Activated CD8-positive, alpha-beta T cell treated with anti-CD3 and anti-CD28 coated beads for 36 hours (primary cell): ENCODE results near the gene LRIG1. TPM values are rescaled to one million over a fixed set of nuclear protein-coding genes. Genes with fewer than 3 reads are reported as not detected.
"Not testable (repeated sequence)": the region's sequence is repeated elsewhere in the genome, so short reads cannot be mapped to it uniquely, and the experiment has no call there.

Experiments
- ATAC-seq: fragments of 200-7000 bp; cut with Tn5 transposase; one replicate; pipeline ENCODE4 v1.10.0; 2021; ENCODE audit warnings: mild to moderate bottlenecking, moderate library complexity
- CTCF ChIA-PET: fragments of 350-600 bp; sonication (Branson Sonifier 250); formaldehyde crosslinking; loops from one replicate; lab custom pipeline; 2021; ENCODE audit warnings: antibody characterized with exemption; lab: Charles Lee
- POLR2A ChIA-PET: fragments of 350-600 bp; sonication (Branson Sonifier 250); formaldehyde crosslinking; loops from one replicate; lab custom pipeline; 2021; ENCODE audit warnings: antibody characterized with exemption; lab: Charles Lee
- DNase-seq: peaks from one replicate; pipeline ENCODE4 v3.0.0-alpha.2; 2020
- H3K27ac Mint-ChIP-seq: one replicate; pipeline ENCODE4 v1.8.0; 2021; ENCODE audit warnings: mild to moderate bottlenecking, mixed read lengths
- H3K27me3 Mint-ChIP-seq: one replicate; pipeline ENCODE4 v1.8.0; 2021; ENCODE audit warnings: mixed read lengths
- H3K36me3 Mint-ChIP-seq: one replicate; pipeline ENCODE4 v1.8.0; 2021; ENCODE audit warnings: low read depth, mixed read lengths
- H3K4me1 Mint-ChIP-seq: one replicate; pipeline ENCODE4 v1.8.0; 2021; ENCODE audit warnings: low read depth, mixed read lengths
- H3K4me3 Mint-ChIP-seq: one replicate; pipeline ENCODE4 v1.8.0; 2021; ENCODE audit warnings: mild to moderate bottlenecking, moderate library complexity, mixed read lengths
- H3K9me3 Mint-ChIP-seq: one replicate; pipeline ENCODE4 v1.8.0; 2021; ENCODE audit warnings: mixed read lengths
- CTCF ChIP-seq: fragments of 200-600 bp; IDR thresholded peaks from one replicate; pipeline ENCODE4 v1.8.0; 2022; ENCODE audit warnings: antibody characterized with exemption, mild to moderate bottlenecking
- intact Hi-C: fragments of 100-400 bp; cut with micrococcal nuclease; formaldehyde crosslinking; loops from one replicate; pipeline ENCODE4 v1.10.0; 2022
- total RNA-seq, 2 experiments: library from RNA; stranded (reverse); gene quantifications; one replicate each; pipeline ENCODE4 v1.2.3, GENCODE V29; 2021

The LRIG1 gene
- total RNA-seq, 2 experiments from 2014 or later: 12.7 to 13.0 TPM

GRCh38 chr3:66423791-66424190 lies 77.0 kb downstream of the LRIG1 start:
- no peak for TF ChIP-seq CTCF
- no peak for ATAC-seq
- Mint-ChIP-seq H3K27ac (no peak overlapping the region), H3K36me3 (peaks cover 40% of the 10 kb centered on the region), H3K4me1 (peaks cover 14% of the 10 kb centered on the region), H3K4me3 (no peak overlapping the region), H3K27me3 (no peaks in the 10 kb centered on the region), H3K9me3 (peaks cover 19% of the 10 kb centered on the region)
- intact Hi-C loops: no loop called here
- DNase-seq: no peak
- ChIA-PET POLR2A (no interaction called here), CTCF (no interaction called here)

- POLR2A ChIA-PET, H3K27me3 Mint-ChIP-seq, ATAC-seq, H3K4me3 Mint-ChIP-seq, intact Hi-C loops, DNase-seq, H3K27ac Mint-ChIP-seq, CTCF ChIA-PET: not testable (repeated sequence)
- Mint-ChIP-seq H3K4me1 (peaks cover 14% of the 10 kb centered on the region), H3K36me3 (peaks cover 40% of the 10 kb centered on the region), H3K9me3 (peaks cover 19% of the 10 kb centered on the region)
Measured at GRCh38 chr3:66421893-66422292, 78.9 kb downstream of the LRIG1 start.

- Mint-ChIP-seq H3K4me1 (peaks cover 12% of the 10 kb centered on the region), H3K9me3 (peaks cover 19% of the 10 kb centered on the region), H3K36me3 (peaks cover 40% of the 10 kb centered on the region)
- DNase-seq, ATAC-seq, intact Hi-C loops, H3K27me3 Mint-ChIP-seq, POLR2A ChIA-PET, H3K27ac Mint-ChIP-seq, CTCF ChIA-PET, H3K4me3 Mint-ChIP-seq: not testable (repeated sequence)
Measured at GRCh38 chr3:66421144-66421543, 79.7 kb downstream of the LRIG1 start.

GRCh38 chr3:66419036-66419435 lies 81.8 kb downstream of the LRIG1 start:
- ChIA-PET CTCF (interaction anchor here (0.9 to 1.3 kb wide), 2 partner anchors 11 to 397 kb away, joined by 3 read pairs; no protein-coding TSS in a partner anchor), POLR2A (no interaction called here)
- TF ChIP-seq CTCF: no peak
- no peak for ATAC-seq
- Mint-ChIP-seq H3K36me3 (peaks cover 37% of the 10 kb centered on the region), H3K27ac (no peak overlapping the region), H3K4me1 (peaks cover 4% of the 10 kb centered on the region), H3K4me3 (no peak overlapping the region), H3K27me3 (no peaks in the 10 kb centered on the region), H3K9me3 (peaks cover 19% of the 10 kb centered on the region)
- intact Hi-C loops: no loop called here
- DNase-seq: no peak

GRCh38 chr3:66418475-66418931 lies 82.3 kb downstream of the LRIG1 start:
- ATAC-seq: no peak
- no peak overlapping the region for H3K4me3 Mint-ChIP-seq
- peaks cover 35% of the 10 kb centered on the region for H3K36me3 Mint-ChIP-seq
- ChIA-PET CTCF (interaction anchor here (1.3 kb wide), 1 partner anchor 10 kb away, joined by 3 read pairs; no protein-coding TSS in a partner anchor), POLR2A (no interaction called here)
- no peak overlapping the region for H3K27ac Mint-ChIP-seq
- H3K9me3 Mint-ChIP-seq: peaks cover 19% of the 10 kb centered on the region
- TF ChIP-seq CTCF: no peak
- intact Hi-C loops: no loop called here
- peaks cover 6% of the 10 kb centered on the region for H3K4me1 Mint-ChIP-seq
- DNase-seq: no peak
- no peaks in the 10 kb centered on the region for H3K27me3 Mint-ChIP-seq

GRCh38 chr3:66416556-66417304 lies 84.1 kb downstream of the LRIG1 start:
- no peak for ATAC-seq
- ChIA-PET POLR2A (no interaction called here), CTCF (no interaction called here)
- Mint-ChIP-seq H3K4me1 (peaks cover 11% of the 10 kb centered on the region), H3K27ac (no peak overlapping the region), H3K36me3 (peaks cover 21% of the 10 kb centered on the region), H3K9me3 (peaks cover 11% of the 10 kb centered on the region), H3K4me3 (no peak overlapping the region), H3K27me3 (no peaks in the 10 kb centered on the region)
- no peak for DNase-seq
- intact Hi-C loops: no loop called here
- TF ChIP-seq CTCF: no peak
